HCT116 (cell line): ENCODE data around the gene FAR2. TPM values are rescaled to one million over a fixed set of nuclear protein-coding genes. Genes with fewer than 3 reads are reported as not detected.

Experiments
- ATAC-seq: fragments of 200-7000 bp; cut with Tn5 transposase; 2 replicates; pipeline ENCODE4 v1.9.1; 2020; ENCODE audit warnings: mild to moderate bottlenecking, moderate library complexity
- BruUV-seq: library from RNA; stranded (reverse); fragments of 400-500 nt; replicated peaks from 2 replicates; lab custom pipeline; 2021; lab: Mats Ljungman, UMichigan
- CTCF ChIA-PET: fragments of 300-600 bp; sonication (Branson Sonifier 250); formaldehyde crosslinking; loops from one replicate; lab custom pipeline; 2021; ENCODE audit warnings: antibody characterized with exemption; lab: Charles Lee
- POLR2A ChIA-PET: fragments of 300-600, 350-600 bp; sonication (Branson Sonifier 250); formaldehyde crosslinking; loops from one replicate; lab custom pipeline; 2021; ENCODE audit warnings: antibody characterized with exemption; lab: Charles Lee
- RAD21 ChIA-PET, 2 experiments: fragments of 300-600 bp; sonication (Branson Sonifier 250); formaldehyde crosslinking; loops; one replicate each; lab custom pipeline; 2023; ENCODE audit warnings: low total read pairs in 2 of 2; ENCODE audit not compliant: uncharacterized antibody in 2 of 2, unreplicated experiment in 2 of 2, low non-redundant PET in 1 of 2; lab: Charles Lee
- DNase-seq: peaks from one replicate; pipeline ENCODE4 v3.0.0-alpha.2; 2010; ENCODE audit warnings: low read depth, low spot score
- H2AFZ ChIP-seq: fragments of 200-600 bp; shearing (Covaris generic), sonication (generic); 2 replicates; pipeline ENCODE4 v1.6.1; 2017; ENCODE audit warnings: low read depth, mixed run types, mixed read lengths, antibody characterized with exemption, low read length; ENCODE audit not compliant: poor library complexity, severe bottlenecking
- H3K27ac ChIP-seq: 2 replicates; pipeline ENCODE4 v1.5.1; 2012; ENCODE audit warnings: low read depth, low read length
- H3K27me3 ChIP-seq: fragments of 200-600 bp; sonication (generic); 2 replicates; pipeline ENCODE4 v1.6.1; 2016; ENCODE audit warnings: mixed run types, low read length, mixed read lengths; ENCODE audit not compliant: insufficient read depth
- H3K36me3 ChIP-seq, 2 experiments: fragments of 200-500 bp in 1 of 2; fragments of 200-600 bp in 1 of 2; sonication (Bioruptor generic) in 1 of 2; sonication (generic) in 1 of 2; 2 replicates each; pipeline versions ENCODE4 v1.5.1 to v1.6.1; 2014 to 2016; ENCODE audit warnings: low read length in 2 of 2, inconsistent platforms in 1 of 2, mixed read lengths in 1 of 2, mixed run types in 1 of 2; ENCODE audit not compliant: insufficient read depth in 2 of 2, control insufficient read depth in 1 of 2
- H3K4me1 ChIP-seq, 2 experiments: fragments of 200-600 bp in 1 of 2; sonication (generic) in 1 of 2; 2 replicates each; pipeline versions ENCODE4 v1.5.1 to v1.6.1; 2012 to 2017; ENCODE audit warnings: low read length in 2 of 2, inconsistent platforms in 1 of 2, mild to moderate bottlenecking in 1 of 2, mixed read lengths in 1 of 2, mixed run types in 1 of 2, moderate library complexity in 1 of 2; ENCODE audit not compliant: insufficient read depth in 2 of 2, control insufficient read depth in 1 of 2
- H3K4me2 ChIP-seq: fragments of 200-600 bp; sonication (generic); 2 replicates; pipeline ENCODE4 v1.6.1; 2017; ENCODE audit warnings: mixed run types, low read length, mixed read lengths
- H3K4me3 ChIP-seq, 2 experiments: fragments of 200-600 bp in 1 of 2; sonication (generic) in 1 of 2; replicated peaks in 1 of 2; 2 replicates each; pipeline ENCODE4 v1.5.1; 2011 to 2016; ENCODE audit warnings: low read length in 2 of 2, control low read depth in 1 of 2, low read depth in 1 of 2, mild to moderate bottlenecking in 1 of 2, mixed read lengths in 1 of 2, mixed run types in 1 of 2
- H3K79me2 ChIP-seq: fragments of 200-600 bp; sonication (generic); 2 replicates; pipeline ENCODE4 v1.6.1; 2017; ENCODE audit warnings: mild to moderate bottlenecking, mixed run types, low read length, moderate library complexity, mixed read lengths; ENCODE audit not compliant: insufficient read depth
- H3K9ac ChIP-seq: fragments of 200-600 bp; sonication (generic); 2 replicates; pipeline ENCODE4 v1.6.1; 2016; ENCODE audit warnings: low read length, mixed read lengths
- H3K9me2 ChIP-seq: fragments of 200-600 bp; sonication (generic), shearing (Covaris generic); 2 replicates; pipeline ENCODE4 v1.6.1; 2017; ENCODE audit warnings: mixed run types, mild to moderate bottlenecking, moderate library complexity; ENCODE audit not compliant: insufficient read depth
- H3K9me3 ChIP-seq, 2 experiments: fragments of 200-500 bp in 1 of 2; fragments of 200-600 bp in 1 of 2; sonication (Bioruptor generic) in 1 of 2; sonication (generic) in 1 of 2; 2 replicates each; pipeline ENCODE4 v1.6.1; 2014 to 2017; ENCODE audit warnings: low read length in 2 of 2, mixed read lengths in 2 of 2, inconsistent platforms in 1 of 2, low read depth in 1 of 2, mild to moderate bottlenecking in 1 of 2, mixed run types in 1 of 2, moderate library complexity in 1 of 2; ENCODE audit not compliant: control insufficient read depth in 1 of 2, insufficient read depth in 1 of 2
- H4K20me1 ChIP-seq: fragments of 200-600 bp; sonication (generic), shearing (Covaris generic); 2 replicates; pipeline ENCODE4 v1.6.1; 2017; ENCODE audit warnings: mixed run types, mild to moderate bottlenecking, moderate library complexity; ENCODE audit not compliant: insufficient read depth
- CBX3 ChIP-seq: IDR thresholded peaks from 2 replicates; pipeline ENCODE4 v1.6.1; 2012; ENCODE audit warnings: low read depth
- CEBPB ChIP-seq: IDR thresholded peaks from 2 replicates; pipeline ENCODE4 v1.6.1; 2012; ENCODE audit warnings: low read depth
- EGR1 ChIP-seq: IDR thresholded peaks from 2 replicates; pipeline ENCODE4 v1.6.1; 2012; ENCODE audit warnings: low read depth
- EZH2 ChIP-seq: fragments of 200-600 bp; sonication (generic); IDR thresholded peaks from 2 replicates; pipeline ENCODE4 v1.6.1; 2017; ENCODE audit warnings: antibody characterized with exemption, mixed run types
- FOSL1 ChIP-seq: IDR thresholded peaks from 2 replicates; pipeline ENCODE4 v1.6.1; 2012; ENCODE audit warnings: low read depth
- SIN3A ChIP-seq: IDR thresholded peaks from 2 replicates; pipeline ENCODE4 v1.6.1; 2012; ENCODE audit warnings: low read depth
- SP1 ChIP-seq: IDR thresholded peaks from 2 replicates; pipeline ENCODE4 v1.6.1; 2012; ENCODE audit warnings: low read depth
- SRF ChIP-seq: IDR thresholded peaks from 2 replicates; pipeline ENCODE4 v1.6.1; 2012; ENCODE audit warnings: low read depth
- YY1 ChIP-seq: IDR thresholded peaks from 2 replicates; pipeline ENCODE4 v1.6.1; 2011; ENCODE audit warnings: low read length, low read depth, moderate library complexity, mild to moderate bottlenecking; ENCODE audit not compliant: insufficient replicate concordance; ENCODE audit errors: extremely low read depth
- ZFX ChIP-seq: fragments of 450-650 bp; IDR thresholded peaks from 2 replicates; pipeline ENCODE4 v1.6.1; 2017
- ZNF274 ChIP-seq: fragments of 200-500 bp; sonication (Bioruptor generic); IDR thresholded peaks from 2 replicates; pipeline ENCODE4 v1.6.1; 2014; ENCODE audit warnings: mild to moderate bottlenecking, low read depth, low read length, inconsistent platforms
- intact Hi-C: fragments of 100-400 bp; cut with micrococcal nuclease; formaldehyde crosslinking; loops from 2 replicates; pipeline ENCODE4 v1.10.0; 2022
- total RNA-seq: library from RNA; stranded (reverse); gene quantifications from one replicate; pipeline ENCODE4 v1.2.1, GENCODE V29; 2021; ENCODE audit not compliant: unreplicated experiment
- TF ChIP-seq, protein P1 (sequence below): IDR thresholded peaks from 2 replicates; pipeline ENCODE4 v1.6.1; 2011; ENCODE audit warnings: mild to moderate bottlenecking, low read length, moderate library complexity; ENCODE audit not compliant: insufficient replicate concordance; ENCODE audit errors: extremely low read depth
- TF ChIP-seq, protein P2 (sequence below), 3 experiments: fragments of 200-600 bp in 1 of 3; sonication (generic) in 1 of 3; IDR thresholded peaks in 2 of 3; conservative IDR thresholded peaks in 1 of 3; 2 replicates each; pipeline ENCODE4 v1.5.1; 2012 to 2017; ENCODE audit warnings: low read depth in 2 of 3, low read length in 2 of 3, antibody characterized with exemption in 1 of 3, borderline replicate concordance in 1 of 3, control low read depth in 1 of 3, mild to moderate bottlenecking in 1 of 3, mixed read lengths in 1 of 3, mixed run types in 1 of 3, moderate library complexity in 1 of 3; ENCODE audit not compliant: insufficient read depth in 1 of 3
- TF ChIP-seq, protein P3 (sequence below): IDR thresholded peaks from 2 replicates; pipeline ENCODE4 v1.6.1; 2012

Gene FAR2
- total RNA-seq, 1 experiment from 2014 or later = 9.7 TPM

DNA sequence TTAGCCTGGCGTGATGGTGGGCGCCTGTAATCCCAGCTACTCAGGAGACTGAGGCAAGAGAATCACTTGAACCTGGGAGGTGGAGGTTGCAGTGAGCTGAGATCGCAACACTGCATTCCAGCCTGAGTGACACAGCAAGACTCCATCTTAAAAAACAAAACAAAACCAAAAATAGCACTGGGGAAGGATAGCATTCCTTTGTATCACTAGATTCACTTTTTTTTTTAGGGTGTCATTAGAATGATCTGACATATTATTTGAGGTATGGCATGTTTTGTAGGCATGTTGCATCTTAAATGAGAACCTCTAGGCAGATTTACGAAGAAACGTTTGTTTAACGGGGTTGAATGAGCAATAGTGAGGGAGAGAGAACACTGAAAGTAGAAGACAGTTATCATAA is 16.8 kb upstream of the FAR2 start:
- ATAC-seq = no peak
- H3K36me3 ChIP-seq = no peaks in the 10 kb centered on the region
- no peaks in the 10 kb centered on the region for H3K9me2 ChIP-seq
- no peak overlapping the region for H3K27ac ChIP-seq
- no peak for TF ChIP-seq EZH2
- TF ChIP-seq CEBPB = no peak
- TF ChIP-seq ZNF274 = no peak
- no peak for DNase-seq
- ChIA-PET CTCF (no interaction called here), RAD21 (no interaction called here), POLR2A (no interaction called here)
- H2AFZ ChIP-seq = no peak overlapping the region
- H3K4me1 ChIP-seq = no peaks in the 10 kb centered on the region
- H3K9me3 ChIP-seq = no peaks in the 10 kb centered on the region
- H3K79me2 ChIP-seq = no peaks in the 10 kb centered on the region
- no peak overlapping the region for H3K4me3 ChIP-seq
- no TSS peak for BruUV-seq
- no peak overlapping the region for H3K9ac ChIP-seq
- no peaks in the 10 kb centered on the region for H3K27me3 ChIP-seq
- H3K4me2 ChIP-seq = no peak overlapping the region
- H4K20me1 ChIP-seq = no peaks in the 10 kb centered on the region
- intact Hi-C loops = no loop called here

DNA sequence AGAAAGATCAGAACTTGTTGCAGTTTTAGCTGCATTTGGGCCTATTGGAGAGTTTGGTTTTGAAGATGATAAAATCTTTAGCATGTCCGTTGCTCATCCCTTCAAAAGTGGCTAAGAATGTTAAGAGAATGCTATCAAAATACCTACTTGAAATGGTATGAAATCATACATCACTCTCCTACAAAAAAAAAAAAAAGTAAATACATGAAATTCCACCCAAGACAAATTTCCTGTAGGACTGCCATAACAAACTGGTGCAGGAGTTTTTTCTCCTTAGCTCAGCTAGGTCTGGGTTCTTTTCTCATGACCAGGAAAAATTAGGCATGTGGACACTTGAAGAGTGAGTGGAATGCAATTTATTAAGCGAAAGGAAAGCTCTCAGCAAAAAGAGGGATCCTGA is 15.9 kb upstream of the FAR2 start:
- RAD21 ChIA-PET = no interaction called here
- ATAC-seq = no peak
- H3K4me2 ChIP-seq = no peak overlapping the region
- intact Hi-C loops = no loop called here
- BruUV-seq = no TSS peak
- H3K4me3 ChIP-seq = no peak overlapping the region
- H2AFZ ChIP-seq = no peak overlapping the region
- DNase-seq = no peak
- no peaks in the 10 kb centered on the region for H3K9me3 ChIP-seq
- POLR2A ChIA-PET = no interaction called here
- CTCF ChIA-PET = no interaction called here
- no peaks in the 10 kb centered on the region for H3K9me2 ChIP-seq
- H3K9ac ChIP-seq = no peak overlapping the region
- H3K4me1 ChIP-seq = no peaks in the 10 kb centered on the region
- H3K27me3 ChIP-seq = no peaks in the 10 kb centered on the region
- H3K36me3 ChIP-seq = no peaks in the 10 kb centered on the region
- H3K27ac ChIP-seq = no peak overlapping the region
- no peaks in the 10 kb centered on the region for H3K79me2 ChIP-seq
- H4K20me1 ChIP-seq = no peaks in the 10 kb centered on the region
- TF ChIP-seq FOSL1 (no peak), YY1 (no peak), CBX3 (no peak), SP1 (no peak), SIN3A (no peak), EGR1 (no peak), SRF (no peak), ZFX (no peak), ZNF274 (no peak)
- TF ChIP-seq, protein P1, sequence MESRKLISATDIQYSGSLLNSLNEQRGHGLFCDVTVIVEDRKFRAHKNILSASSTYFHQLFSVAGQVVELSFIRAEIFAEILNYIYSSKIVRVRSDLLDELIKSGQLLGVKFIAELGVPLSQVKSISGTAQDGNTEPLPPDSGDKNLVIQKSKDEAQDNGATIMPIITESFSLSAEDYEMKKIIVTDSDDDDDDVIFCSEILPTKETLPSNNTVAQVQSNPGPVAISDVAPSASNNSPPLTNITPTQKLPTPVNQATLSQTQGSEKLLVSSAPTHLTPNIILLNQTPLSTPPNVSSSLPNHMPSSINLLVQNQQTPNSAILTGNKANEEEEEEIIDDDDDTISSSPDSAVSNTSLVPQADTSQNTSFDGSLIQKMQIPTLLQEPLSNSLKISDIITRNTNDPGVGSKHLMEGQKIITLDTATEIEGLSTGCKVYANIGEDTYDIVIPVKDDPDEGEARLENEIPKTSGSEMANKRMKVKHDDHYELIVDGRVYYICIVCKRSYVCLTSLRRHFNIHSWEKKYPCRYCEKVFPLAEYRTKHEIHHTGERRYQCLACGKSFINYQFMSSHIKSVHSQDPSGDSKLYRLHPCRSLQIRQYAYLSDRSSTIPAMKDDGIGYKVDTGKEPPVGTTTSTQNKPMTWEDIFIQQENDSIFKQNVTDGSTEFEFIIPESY = no peak
- TF ChIP-seq, protein P2, sequence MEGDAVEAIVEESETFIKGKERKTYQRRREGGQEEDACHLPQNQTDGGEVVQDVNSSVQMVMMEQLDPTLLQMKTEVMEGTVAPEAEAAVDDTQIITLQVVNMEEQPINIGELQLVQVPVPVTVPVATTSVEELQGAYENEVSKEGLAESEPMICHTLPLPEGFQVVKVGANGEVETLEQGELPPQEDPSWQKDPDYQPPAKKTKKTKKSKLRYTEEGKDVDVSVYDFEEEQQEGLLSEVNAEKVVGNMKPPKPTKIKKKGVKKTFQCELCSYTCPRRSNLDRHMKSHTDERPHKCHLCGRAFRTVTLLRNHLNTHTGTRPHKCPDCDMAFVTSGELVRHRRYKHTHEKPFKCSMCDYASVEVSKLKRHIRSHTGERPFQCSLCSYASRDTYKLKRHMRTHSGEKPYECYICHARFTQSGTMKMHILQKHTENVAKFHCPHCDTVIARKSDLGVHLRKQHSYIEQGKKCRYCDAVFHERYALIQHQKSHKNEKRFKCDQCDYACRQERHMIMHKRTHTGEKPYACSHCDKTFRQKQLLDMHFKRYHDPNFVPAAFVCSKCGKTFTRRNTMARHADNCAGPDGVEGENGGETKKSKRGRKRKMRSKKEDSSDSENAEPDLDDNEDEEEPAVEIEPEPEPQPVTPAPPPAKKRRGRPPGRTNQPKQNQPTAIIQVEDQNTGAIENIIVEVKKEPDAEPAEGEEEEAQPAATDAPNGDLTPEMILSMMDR (IDR thresholded peaks at IDR 0.05 in 2 of 3, conservative IDR thresholded peaks at IDR 0.05 in 1 of 3; ENCODE audit: borderline replicate concordance in 1 of 3, insufficient read depth in 1 of 3, low read depth in 2 of 3, low read length in 2 of 3) = no peak
- TF ChIP-seq, protein P3, sequence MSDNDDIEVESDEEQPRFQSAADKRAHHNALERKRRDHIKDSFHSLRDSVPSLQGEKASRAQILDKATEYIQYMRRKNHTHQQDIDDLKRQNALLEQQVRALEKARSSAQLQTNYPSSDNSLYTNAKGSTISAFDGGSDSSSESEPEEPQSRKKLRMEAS = no peak
